Superior temporal gyrus (tissue), 1 donor: ENCODE data around the gene TP53.

ENCODE experiments used
- DNase-seq: peaks from one replicate; pipeline ENCODE4 v3.0.0-alpha.2; 2016; ENCODE audit errors: extremely low spot score

The TP53 gene

DNA sequence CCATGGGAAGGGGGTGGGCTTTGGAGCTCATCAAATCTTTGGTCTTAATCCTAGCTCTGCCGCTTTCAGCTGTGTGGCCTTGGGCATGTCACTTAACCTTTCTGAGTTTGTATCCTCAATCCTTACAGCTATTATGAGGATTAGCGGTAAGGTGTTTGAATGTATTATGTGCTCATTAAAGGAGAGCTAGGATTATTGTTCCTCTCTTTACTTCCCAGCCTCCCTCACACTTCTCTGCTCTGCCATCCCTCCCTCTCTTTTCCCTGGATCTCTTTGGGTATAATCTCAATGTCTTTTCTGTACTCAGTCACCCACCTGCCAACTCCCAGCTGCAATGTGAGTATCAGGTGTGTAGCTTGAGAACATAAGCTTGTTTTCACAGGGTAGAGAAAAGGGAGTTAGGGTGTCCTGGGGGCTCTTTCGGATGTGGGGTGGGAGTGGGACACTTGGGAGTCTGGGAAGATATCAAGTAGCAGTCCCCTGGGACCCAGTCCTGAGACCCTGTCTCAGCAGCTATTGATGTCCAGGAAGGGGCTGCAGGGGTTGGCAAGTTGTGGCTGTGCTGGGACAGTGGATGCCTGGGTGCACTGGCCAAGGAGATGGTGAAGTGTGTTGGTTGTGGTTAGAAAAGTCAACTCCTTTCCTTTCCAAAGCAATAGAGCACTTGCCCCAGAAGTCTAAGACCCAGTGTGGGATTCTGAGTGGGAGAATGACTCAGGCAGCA lies 19.5 kb upstream of the TP53 start:
- DNase-seq = no peak

DNA sequence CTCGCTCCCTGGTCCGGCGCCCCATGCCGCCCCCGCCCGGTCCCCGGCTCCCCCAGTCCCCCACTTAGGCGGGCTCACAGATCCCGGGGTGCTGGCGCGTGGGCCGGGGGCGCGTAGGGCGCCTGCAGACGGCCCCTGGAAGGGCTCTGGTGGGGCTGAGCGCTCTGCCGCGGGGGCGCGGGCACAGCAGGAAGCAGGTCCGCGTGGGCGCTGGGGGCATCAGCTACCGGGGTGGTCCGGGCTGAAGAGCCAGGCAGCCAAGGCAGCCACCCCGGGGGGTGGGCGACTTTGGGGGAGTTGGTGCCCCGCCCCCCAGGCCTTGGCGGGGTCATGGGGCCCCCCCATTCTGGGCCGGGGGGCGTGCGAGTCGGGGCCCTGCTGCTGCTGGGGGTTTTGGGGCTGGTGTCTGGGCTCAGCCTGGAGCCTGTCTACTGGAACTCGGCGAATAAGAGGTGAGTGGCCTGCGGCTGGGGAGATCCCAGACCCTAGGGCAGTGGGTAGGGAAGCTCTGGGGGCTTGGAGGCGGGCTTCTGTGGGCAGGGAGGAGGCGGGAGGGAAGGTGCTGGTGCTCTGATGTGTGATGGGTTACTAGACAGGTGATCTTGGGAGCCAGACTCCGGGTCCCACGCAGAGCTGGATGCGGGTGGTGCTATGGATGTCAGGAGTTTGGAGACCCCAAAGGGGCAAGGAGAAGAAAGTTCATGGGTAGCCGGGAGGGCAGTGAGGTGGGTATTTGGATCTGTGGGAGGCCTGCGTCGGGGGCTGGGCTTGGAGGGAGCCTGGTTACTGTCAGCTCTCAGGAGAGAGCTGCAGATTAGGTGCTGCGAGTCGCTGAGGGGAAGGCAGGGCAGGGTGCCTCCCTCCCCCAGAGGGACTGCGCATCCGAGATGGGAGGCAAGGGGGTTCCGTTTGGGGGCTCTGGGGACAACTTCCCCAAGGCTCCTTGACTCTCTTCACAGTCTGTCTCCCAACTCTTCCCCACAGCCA lies 18.3 kb upstream of the TP53 start:
- no peak for DNase-seq

DNA sequence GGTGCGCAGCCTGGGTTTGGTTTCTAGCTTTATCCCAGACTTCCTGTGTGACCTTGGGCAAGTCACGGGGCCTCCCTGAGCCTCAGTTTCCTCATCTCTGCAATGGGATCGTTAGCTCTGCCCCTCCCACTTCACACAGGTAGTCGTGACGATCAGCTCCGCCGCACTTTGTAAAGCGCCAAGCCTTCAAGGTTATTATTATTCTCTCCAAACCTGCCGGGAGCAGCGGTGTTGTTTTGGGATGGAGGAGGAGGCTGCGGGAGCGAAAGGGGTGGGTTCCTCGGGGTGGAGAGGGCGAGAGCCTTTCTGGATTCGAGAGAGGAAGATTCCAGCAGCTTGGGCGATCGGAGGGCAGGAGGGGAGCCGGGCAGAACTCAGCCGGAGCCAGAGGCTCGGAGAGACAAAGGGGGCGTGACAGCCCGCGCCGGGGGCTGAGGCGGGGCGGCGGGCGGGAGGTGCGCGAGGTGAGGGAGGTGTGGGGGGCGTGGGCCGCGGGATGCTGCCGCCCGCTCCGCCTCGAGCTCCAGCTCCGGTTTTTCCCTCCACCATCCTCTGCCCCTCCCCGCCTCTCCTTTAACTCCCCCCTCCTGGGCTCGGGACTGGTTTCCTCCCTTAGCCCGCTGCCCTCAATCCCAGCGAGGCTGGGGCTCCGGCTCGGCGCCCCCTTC lies 17.4 kb upstream of the TP53 start, which contains the start of gene EFNB3:
Gene EFNB3, plus strand, starts transcription at position 602 of the 668 bp plus-strand sequence. CDS start 397 bp downstream, outside the sequence.
- no peak for DNase-seq

DNA sequence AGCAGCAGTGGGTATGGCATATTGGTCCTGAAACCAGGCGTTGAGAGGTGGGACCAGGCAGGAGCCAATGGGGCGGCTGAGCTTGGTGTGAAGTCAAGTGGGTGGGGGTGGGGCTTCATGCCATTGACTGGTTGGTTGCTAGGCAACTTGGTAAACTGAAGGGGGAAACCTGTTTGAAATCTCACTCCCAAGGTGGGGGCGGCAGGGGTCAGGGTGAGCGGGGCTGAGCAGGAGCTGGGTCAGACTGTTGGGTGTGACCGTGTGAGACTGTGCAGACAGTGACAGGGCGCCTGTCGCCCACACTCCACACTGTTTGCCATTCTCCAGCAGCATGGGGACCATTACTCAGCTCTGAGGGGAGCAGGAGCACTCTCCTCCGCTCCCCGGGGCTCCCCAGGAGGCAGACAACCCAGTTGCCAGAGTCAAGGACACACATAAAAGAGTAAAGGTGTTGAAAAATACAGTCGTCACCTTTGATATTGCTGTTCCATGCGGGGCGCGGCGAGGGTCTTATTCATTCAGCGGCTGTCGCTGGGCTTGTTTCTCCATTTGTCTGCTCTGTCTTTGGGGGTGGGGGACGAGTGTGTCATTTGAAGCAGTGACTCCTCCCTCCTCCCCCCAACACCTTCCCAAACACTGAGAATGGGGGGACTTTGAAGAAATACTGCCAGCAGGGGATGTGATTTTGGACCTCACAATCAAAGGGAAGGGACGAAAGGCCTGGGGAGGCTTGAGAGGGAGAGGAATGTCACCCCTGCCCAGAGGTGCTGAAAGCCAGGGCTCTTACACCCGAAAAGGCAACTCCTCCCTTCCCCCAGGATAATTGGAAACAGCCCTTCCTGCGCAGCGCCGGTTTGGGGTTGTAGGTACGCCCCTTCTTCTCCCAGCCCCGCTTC lies 16.5 kb upstream of the TP53 start:
- peak; percentile 54 for DNase-seq

DNA sequence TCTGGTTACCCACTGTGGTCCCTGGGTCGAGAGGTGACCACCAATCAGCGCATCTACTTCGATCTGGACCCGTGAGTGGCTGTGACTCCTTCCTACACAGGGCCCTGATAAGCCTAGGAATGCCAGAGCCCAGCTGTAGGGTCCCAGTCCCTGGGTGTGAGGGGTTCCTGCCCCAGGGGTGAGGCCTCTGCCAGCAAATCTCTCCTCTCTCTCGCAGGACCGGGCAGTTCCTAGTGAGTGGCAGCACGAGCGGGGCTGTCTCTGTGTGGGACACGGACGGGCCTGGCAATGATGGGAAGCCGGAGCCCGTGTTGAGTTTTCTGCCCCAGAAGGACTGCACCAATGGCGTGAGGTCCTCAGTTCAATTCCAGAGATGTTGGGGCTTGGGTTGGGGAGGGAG lies 15.5 kb upstream of the TP53 start:
- DNase-seq = no peak

DNA sequence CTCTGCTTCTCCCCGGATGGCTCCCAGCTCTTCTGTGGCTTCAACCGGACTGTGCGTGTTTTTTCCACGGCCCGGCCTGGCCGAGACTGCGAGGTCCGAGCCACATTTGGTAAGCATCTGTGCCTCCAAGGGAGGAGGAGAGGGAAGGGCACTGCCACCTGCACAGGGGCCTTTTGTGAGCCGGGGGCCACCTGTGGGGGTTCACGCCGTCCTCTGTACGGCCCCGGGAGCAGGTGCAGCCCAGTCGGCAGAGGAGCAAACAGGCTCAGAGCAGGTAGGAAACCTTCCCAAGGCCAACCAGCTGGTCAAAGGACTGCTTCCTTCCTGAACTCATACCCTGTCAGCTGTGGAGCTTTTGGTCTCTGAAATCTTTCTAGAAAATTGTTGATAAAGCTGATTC lies 14.4 kb upstream of the TP53 start:
- no peak for DNase-seq

DNA sequence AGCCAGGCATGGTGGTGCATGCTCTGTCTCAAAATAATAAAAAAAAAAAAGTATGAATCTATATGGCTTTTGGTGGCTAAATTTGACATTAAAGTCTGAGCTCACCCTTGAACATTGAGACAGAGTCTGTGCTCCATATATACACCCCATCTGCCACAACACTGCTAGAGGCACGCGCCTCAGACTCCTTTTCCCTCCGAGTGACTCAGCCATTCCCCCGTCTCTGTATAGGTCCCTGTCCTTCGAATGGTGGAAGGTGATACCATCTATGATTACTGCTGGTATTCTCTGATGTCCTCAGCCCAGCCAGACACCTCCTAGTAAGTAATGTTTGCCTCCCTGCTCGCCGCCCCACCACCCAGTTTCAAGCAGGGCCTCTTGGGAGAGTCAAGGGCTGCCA lies 13.2 kb upstream of the TP53 start:
- DNase-seq = no peak

DNA sequence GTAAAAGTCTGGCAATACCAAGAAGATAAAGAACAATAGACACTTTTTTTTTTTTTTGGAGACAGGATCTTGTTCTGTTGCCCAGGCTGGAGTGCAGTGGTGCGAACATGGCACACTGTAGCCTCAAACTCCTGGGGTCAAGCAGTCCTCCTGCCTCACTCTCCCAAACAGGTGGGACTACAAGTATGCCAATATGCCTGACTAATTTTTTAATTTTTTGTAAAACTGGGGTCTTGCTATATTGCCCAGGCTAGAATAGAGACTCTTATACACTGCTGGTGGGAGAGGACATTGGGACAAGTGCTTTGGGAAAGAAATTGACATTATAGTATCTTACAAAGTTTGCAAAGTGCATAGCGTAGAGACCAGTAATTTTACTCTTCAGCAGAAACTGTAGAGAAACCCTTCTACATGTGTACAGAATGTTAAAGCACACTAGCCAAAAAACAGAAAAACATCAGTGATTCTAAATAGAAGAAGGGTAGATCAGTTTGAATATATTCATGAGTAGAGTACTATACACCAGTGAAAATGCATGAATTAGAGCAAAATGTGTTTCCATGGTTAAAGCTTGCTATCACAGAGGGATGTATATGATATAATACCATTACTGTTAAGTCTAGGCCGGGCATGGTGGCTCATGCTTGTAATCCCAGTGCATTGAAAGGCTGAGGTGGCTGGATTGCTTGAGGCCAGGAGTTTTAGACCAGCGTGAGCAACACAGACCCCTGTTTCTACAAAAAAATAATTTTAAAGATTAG lies 10.7 kb upstream of the TP53 start:
- DNase-seq = no peak

DNA sequence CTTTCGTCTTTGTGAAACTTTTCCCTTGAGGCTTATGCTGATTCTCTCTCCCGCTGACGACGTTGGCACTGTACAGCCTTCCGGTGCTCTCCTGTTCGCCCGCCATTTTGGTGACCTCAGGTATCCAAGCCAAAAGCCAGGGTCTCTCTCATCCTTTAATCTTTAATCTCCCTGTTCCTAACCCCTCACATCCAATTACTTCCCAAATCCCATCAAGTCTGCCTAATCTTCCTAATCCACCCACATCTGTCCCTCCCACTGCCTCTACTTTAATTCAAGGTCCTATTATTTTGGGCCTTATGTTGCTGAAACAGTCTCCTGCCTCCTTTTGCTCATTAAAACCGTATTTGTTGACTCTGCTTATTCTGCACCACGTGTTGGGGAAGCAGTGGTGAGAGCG lies 8.3 kb upstream of the TP53 start:
- no peak for DNase-seq

DNA sequence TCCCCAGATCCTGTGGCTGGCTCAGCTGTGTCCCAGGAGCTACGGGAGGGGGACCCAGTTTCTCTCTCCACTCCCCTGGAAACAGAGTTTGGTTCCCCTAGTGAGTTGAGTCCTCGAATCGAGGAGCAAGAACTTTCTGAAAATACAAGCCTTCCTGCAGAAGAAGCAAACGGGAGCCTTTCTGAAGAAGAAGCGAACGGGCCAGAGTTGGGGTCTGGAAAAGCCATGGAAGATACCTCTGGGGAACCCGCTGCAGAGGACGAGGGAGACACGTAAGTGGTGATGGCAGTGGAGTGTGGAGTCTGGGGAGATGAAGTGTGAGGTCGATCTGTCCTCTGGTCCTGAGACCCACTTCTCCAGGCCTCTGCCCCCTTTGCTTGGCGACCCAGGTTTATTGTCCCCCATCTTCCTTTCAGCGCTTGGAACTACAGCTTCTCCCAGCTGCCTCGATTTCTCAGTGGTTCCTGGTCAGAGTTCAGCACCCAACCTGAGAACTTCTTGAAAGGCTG lies 1.6 kb upstream of the TP53 start:
- no peak for DNase-seq

DNA sequence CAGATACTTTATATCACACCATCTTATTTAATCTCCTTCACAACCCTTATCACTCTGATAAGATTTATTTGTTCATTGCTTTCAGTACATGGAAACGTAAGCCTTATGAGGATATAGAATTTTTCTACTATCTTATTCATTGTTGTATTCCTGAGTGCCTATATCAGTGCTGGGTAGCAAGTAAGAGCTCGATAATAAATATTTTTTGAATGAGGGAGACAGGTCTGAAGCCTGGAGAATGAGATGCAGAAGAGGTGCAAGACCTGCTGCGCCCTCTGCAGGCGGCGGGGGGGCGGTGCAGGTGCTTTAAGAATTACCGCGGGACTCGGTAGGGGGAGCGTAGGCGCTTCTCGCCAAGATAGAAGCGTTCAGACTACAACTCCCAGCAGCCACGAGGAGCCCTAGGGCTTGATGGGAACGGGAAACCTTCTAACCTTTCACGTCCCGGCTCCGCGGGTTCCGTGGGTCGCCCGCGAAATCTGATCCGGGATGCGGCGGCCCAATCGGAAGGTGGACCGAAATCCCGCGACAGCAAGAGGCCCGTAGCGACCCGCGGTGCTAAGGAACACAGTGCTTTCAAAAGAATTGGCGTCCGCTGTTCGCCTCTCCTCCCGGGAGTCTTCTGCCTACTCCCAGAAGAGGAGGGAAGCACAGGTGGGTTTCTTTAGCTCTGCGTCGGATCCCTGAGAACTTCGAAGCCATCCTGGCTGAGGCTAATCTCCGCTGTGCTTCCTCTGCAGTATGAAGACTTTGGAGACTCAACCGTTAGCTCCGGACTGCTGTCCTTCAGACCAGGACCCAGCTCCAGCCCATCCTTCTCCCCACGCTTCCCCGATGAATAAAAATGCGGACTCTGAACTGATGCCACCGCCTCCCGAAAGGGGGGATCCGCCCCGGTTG lies 868 bp upstream of the TP53 start, which contains the start of gene WRAP53:
Gene WRAP53, plus strand, starts transcription at position 570 of the 900 bp plus-strand sequence. Its CDS starts 172 bp downstream, at position 742.
- peak; percentile 99 for DNase-seq

DNA sequence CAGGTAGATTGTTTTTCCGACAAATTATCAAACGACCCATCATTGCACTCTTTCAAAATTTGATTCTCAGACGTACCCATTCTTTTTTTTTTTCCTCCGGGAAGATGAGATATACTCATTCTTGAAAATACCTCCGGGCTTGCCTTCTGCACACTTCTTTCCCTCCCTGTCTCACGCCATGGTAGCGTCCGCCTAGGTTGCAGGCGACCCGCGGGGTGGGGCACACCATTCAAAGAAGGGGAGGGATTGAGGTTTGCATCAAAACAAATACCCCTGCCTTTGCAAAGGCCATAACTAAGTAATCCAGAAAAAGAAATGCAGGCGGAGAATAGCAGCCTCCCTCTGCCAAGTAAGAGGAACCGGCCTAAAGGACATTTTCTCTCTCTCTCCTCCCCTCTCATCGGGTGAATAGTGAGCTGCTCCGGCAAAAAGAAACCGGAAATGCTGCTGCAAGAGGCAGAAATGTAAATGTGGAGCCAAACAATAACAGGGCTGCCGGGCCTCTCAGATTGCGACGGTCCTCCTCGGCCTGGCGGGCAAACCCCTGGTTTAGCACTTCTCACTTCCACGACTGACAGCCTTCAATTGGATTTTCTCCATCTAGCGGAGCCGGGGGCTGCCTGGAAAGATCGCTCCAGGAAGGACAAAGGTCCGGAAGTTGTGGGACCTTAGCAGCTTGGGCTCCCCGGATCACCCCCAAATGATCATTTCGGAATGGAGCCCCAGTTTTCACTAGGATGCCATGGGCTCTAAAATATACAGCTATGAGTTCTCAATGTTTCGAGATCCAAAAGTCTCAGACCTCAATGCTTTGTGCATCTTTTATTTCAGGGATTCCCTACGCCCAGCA lies 843 bp downstream of the TP53 start:
- peak; percentile 98 for DNase-seq

DNA sequence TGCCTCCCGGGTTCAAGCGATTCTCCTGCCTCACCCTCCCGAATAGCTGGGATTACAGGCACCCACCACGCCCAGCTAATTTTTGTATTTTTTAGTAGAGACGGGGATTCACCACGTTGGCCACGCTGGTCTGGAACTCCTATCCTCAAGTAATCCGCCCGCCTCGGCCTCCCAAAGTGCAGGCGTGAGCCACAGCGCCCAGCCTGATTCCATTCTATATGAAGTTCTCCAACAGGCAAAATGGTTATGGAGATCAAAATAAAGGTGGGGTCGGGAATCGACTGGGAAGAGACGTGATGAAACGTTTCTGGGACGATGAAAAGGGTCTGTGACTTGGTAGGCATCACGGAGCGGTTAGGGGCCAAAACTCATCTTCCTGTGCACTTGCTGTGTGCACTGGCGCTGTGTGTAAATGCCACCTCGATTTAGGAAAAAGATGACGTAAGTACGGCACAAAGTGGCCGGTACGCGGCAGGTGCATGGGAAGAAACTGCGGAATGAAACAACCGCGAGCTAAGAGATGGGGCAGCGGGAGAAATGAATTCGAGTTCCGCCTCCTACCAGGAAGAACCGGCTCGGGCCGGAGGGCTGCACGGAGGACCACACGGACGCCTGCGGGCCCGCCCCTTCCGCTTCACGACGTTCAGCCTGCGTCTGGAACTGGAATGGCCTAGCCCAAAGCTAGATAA lies 1.6 kb downstream of the TP53 start:
- DNase-seq = no peak

DNA sequence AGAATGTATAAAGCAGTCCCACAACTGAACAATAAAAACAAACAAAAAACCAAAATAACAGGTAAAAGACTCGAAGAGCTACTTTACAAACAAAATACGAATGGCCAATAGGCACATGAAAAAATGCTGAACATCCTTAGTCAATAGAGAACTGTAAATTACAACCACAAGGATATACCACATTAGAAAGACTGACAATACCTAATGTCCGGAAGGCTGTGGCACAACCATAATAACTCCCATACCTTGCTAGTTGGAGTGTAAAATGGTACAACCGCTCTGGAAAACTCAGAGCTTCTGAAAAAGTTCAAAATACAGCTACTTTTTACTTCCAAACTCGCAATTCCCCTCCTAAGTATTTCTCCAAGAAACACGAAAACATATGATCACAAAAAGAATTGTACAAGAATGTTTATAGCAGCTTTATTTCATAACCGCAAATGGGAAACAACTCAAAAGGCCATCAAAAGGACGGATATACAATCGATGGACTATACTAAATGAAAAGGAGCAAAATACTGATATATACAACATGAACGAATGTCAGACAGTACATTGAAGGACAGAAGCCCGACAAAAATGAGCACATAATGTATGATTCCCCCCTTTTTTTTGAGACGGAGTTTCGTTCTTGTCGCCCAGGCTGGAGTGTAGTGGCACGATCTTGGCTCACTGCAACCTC lies 2.3 kb downstream of the TP53 start:
- DNase-seq = peak; percentile 25

DNA sequence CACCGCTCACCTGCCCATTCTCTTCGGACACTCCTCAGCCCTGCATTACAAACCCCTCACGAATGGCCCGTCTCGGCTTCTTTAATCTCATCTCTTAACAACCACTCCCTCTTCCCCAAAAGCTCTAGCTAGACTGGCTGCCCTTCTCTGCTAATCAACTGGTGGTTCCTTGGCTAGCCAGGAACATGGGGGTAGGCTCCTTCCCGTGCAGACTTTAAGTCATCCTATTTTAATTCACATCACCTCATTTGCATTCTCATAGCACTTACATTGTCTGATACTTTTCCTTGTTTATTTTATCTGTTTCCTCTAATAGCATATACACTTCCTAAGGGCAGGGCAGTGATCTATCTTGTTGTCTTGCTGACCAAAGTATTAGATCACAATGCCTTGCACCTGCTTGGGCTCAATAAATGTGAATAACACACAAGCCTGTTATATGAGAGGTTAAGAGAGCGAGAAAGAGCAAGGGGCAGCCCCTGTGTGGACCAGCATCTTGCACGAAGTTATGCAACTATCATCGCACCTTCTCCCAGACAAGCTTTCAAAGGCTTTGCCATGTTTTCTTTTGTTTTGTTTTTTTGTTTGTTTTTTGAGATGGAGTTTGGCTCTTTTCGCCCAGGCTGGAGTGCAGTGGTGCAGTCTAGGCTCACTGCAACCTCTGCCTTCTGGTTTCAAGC lies 9.8 kb downstream of the TP53 start:
- no peak for DNase-seq

DNA sequence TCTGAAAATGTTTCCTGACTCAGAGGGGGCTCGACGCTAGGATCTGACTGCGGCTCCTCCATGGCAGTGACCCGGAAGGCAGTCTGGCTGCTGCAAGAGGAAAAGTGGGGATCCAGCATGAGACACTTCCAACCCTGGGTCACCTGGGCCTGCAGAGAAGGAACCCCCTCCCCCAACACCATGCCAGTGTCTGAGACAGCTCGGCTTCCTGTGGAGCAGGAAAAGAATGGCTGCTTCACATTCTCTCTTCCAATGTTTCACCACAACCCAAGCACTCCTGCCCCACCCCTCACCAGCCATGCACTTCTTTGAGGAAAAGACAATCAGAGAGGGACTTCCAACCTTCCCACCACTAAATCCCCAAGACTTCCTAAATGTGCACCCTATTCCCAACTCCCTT lies 10.8 kb downstream of the TP53 start:
- DNase-seq = no peak
